ENCODE measurements around the gene PDE1C.

The PDE1C gene

GRCh38 chr7:31716355-31716754 lies 353.9 kb downstream of the PDE1C start:
- TF ChIP-seq CTCF (conservative IDR thresholded peaks at IDR 0.05; ENCODE audit: low read depth, low read length): no peak
- H3K4me3 ChIP-seq (ENCODE audit: low read depth, low read length): no peak overlapping the region
- no peak for DNase-seq (ENCODE audit: low read depth)

- TF ChIP-seq CTCF (conservative IDR thresholded peaks at IDR 0.05; ENCODE audit: low read depth, low read length): no peak
- DNase-seq (ENCODE audit: low read depth): no peak
Measured at GRCh38 chr7:31710171-31710570, 360.0 kb downstream of the PDE1C start.

GRCh38 chr7:31707089-31707488 lies 363.1 kb downstream of the PDE1C start:
- no peak overlapping the region for H3K4me3 ChIP-seq (ENCODE audit: low read depth, low read length)
- no peak for TF ChIP-seq CTCF (conservative IDR thresholded peaks at IDR 0.05; ENCODE audit: low read depth, low read length)
- DNase-seq (ENCODE audit: low read depth): no peak

More at GRCh38 chr7:31710171-31710570, 360.0 kb downstream of the PDE1C start:
- no peak overlapping the region for H3K4me3 ChIP-seq (ENCODE audit: low read depth, low read length)

- no peak overlapping the region for H3K4me3 ChIP-seq (ENCODE audit: low read depth, low read length)
- no peak for TF ChIP-seq CTCF (conservative IDR thresholded peaks at IDR 0.05; ENCODE audit: low read depth, low read length)
- no peak for DNase-seq (ENCODE audit: low read depth)
Measured at GRCh38 chr7:31705377-31705776, 364.8 kb downstream of the PDE1C start.

GRCh38 chr7:31702354-31702753 lies 367.9 kb downstream of the PDE1C start:
- no peak for TF ChIP-seq CTCF (conservative IDR thresholded peaks at IDR 0.05; ENCODE audit: low read depth, low read length)
- H3K4me3 ChIP-seq (ENCODE audit: low read depth, low read length): no peak overlapping the region

More at GRCh38 chr7:31702354-31702753, 367.9 kb downstream of the PDE1C start:
- DNase-seq (ENCODE audit: low read depth): no peak
